GM21737 (cell line): ENCODE results near the gene ZNF521.

Experiments
- ATAC-seq: cut with Tn5 transposase; IDR thresholded peaks from one replicate; pipeline ENCODE4 v1.9.1; 2021; ENCODE audit warnings: mild to moderate bottlenecking, moderate library complexity; ENCODE audit not compliant: unreplicated experiment

ZNF521 gene

DNA sequence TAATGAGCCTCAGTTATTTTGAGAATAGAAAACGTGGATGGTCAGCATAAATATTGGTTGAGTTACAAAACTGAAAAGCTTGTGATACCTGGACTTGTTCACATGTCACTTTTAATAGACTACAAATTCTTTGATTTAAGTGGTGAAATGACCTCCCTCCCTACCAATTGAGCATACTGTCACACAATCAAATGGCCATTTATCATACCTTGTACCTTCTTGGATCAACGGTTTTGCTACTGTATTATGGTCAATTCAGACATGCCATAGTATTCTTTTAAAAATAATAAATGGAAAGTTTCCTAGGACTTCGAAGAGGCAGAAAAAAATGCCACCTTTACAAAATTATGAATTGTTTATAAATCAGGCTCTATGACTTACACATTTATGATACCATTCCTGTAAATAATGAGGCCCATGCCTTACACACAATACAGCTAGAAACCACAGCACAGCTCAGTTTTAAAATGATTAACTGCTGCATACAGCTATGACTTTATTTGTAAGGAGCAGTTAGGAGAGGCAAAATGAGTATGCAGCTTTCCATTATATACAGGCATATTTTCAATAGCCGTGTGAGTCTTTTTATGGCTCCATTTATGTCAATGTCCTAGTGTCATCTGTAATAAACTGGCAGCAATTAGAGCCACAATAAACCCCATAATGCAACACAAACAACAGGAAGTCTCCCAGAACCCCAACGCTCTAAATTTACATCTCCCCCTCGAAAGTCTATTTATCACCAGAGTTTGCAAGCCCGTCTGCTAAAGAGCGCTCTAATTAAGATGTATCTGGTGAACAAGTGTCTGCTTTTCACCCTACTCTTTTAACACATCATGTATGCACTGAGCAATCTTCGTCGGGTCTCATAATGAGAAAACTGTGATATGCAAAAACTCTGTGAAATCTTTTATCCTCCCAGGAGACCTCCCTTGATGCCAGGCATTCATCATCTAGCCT, 176.1 kb downstream of the ZNF521 start:
- no peak for ATAC-seq

DNA sequence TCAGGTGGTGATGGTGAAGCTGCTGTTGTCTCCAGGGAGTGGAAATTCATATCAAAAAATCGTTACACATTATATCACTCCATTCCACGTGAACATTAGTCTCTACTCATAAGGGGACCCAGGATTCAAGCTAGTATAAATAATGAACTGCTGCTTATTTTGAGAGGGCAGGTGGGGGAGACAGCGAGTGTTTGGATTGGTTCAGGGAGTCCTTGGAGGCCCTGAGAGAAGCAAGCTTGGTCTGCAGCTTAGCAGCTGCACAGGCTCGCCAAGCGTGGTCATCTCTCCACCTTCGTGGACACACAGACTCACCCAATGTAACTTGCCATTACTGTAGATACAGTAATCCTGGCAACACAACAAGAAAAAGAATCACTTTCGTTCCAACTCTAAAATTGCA, 177.6 kb downstream of the ZNF521 start:
- no peak for ATAC-seq

GRCh38 chr18:25171334-25171733, 180.6 kb downstream of the ZNF521 start:
- no peak for ATAC-seq

GRCh38 chr18:25170402-25170801, 181.6 kb downstream of the ZNF521 start:
- no peak for ATAC-seq

GRCh38 chr18:25169701-25170100, 182.3 kb downstream of the ZNF521 start:
- no peak for ATAC-seq

GRCh38 chr18:25167612-25168410, 184.2 kb downstream of the ZNF521 start:
- ATAC-seq: no peak

DNA sequence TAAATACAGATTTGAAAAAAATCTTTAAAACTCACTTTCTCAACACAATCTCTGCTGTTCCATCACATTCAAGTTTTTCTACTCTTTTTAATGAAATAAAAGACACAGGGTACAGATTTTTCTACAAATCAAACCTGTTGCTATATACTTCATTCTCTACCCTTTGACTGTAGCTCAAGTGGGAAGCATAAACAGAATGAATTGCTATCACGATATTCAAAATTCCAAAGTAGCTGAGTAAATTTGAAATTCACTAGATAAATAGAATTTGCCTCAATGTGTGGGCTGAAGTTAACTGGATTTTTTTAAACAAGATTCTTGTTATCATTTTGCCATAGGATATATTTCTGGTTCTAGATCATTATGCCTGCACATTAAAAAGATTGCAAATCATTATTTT, 185.9 kb downstream of the ZNF521 start:
- no peak for ATAC-seq

DNA sequence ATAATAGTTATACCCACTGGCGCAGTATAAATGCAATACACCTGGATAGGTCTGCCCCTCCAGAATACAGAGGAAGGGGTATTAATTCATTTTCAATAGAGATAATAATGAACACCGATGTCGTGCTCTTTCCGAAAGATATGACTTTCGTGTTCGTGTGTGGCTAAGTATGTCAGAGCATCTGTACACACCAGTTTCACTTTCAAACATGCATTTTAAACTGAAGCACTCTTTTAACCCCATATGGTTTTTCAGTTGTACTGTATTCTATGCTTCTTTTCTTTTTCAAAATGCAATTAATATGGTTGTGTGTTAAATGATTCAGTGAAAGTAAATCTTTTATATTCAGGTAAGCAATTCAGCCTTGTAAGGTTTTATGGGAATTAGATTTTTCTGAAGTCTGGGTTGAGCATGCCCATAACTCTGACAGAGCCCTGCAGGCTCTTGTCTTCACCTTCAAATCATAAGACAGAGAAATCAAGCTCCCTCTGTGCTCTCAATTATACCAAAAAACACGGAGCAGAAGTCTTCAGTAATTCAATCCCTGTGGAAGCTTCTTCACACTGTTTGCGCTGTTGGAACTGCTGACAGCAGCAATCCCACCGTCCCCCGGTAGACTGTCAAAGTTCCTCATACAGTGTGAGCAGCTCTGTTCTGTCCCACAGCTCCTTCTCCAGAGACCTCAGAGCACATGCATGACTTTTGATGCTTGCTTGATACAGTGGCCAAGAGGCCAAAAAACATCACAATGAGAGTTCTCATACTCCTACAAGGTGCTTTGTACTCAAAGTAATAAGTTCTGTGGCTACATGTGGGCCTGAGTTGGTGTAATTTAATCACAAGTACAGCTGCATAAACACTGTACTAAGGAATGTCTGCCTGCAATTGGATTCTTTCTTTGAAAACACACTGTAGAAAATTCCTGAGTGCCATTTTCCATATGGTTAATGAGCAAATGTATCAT, 186.8 kb downstream of the ZNF521 start:
- ATAC-seq: peak; percentile 88

DNA sequence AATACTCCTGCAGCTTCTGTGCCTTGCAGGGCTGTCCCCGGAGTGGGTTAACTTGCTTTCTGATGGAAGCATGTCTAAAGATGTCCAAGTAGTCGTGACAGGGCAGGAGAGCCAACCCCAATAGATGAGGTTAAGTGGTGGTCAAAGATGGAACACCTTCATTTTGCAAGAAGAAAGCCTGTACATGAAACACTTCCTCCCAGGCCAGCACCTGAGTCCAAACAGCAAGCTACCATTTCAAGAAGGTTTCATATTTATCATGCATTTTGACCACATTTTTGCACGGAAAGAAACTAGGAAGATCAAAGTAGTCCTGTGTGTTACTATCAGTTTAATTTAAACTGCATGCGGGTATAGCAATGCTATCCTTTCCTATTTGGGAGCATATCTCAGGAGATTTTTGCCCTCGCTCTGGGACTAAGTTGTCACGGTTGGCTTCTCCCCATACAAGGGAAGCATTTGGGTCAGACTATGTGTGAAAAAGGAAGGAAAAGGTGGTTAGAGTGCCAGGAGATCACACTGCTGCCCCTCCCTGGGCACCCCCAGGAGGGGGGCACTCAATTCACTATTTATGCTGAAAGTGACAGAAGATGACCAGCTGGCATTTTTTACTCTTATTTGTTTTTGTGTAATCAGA, 187.6 kb downstream of the ZNF521 start:
- peak; percentile 48 for ATAC-seq

- ATAC-seq: no peak
These were observed 198.5 kb downstream of the ZNF521 start for GRCh38 chr18:25153426-25153825.

GRCh38 chr18:25147877-25148488, 204.0 kb downstream of the ZNF521 start:
- ATAC-seq: no peak

GRCh38 chr18:25146512-25146910, 205.5 kb downstream of the ZNF521 start:
- no peak for ATAC-seq

DNA sequence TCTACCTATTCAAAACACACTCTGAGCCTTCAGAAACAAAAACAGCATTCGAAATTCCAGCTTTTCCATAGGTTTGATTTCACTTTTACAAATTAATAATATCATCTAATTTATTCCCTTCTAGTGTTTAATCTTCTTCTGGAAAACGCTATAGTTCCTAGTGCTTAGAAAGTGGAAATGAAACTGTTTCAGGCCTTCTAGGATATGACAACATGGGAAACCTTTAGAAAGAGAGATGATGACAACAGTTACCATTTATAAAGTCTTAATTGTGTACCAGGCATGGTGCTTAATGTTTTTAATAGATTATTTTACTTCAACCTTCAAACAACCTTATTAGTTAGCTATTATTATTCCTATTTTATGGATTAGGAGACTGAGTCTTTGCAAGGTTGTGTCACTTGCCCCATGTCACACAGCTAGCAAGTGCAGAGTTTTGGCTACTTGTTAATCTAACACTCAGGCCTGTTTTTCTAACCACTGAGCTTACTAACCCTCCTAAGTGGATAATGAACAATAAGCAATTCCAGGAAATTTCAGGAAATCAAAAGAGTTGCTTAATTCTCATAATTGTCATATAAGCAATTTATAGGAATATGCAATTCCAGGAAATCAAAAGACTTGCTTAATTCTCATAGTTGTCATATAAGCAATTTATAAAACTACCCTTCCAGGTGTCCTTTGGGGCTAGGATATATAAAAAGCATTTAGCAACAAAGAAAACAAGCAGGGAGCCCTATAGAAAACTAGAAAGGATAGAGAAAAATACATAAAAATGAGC, 206.0 kb downstream of the ZNF521 start:
- no peak for ATAC-seq

DNA sequence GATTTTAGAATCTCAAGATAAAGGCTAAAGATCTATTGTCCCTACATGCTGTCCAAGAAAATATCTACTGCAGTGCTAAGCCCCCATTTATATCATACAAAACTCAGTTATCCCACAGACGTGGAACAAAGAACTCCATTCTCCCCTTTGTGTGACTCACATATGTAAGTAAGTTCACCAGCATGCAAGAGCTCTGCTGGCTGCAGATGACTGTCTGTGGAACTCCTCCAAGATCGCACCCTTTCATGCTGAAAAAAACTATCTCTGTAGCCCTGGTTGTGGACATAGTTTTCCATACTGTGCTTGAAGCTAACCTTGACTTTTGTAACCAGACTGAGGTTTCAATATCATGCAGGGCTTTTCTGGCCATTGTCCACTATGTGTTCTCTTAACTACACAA, 207.1 kb downstream of the ZNF521 start:
- no peak for ATAC-seq

DNA sequence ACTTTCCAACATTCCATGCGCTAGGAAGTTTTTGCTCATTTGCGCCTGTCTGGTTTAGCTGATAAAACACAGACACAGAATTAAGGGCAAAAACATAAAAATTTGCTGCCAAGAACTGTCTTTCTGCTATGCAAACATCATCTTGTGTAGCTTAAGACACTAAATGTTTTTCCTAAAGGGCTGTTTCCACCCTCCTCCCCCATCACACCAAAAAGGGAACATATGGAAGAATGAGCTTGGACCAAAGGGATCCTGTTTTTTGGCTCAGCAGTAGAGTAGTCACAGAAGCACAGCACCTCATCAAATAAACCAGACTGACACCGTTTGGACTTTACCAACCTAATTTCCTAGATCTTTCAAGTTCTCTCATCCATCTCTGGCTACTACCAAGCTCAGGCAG, 210.1 kb downstream of the ZNF521 start:
- ATAC-seq: no peak

GRCh38 chr18:25141399-25141798, 210.6 kb downstream of the ZNF521 start:
- no peak for ATAC-seq

- ATAC-seq: no peak
These were observed 211.0 kb downstream of the ZNF521 start for GRCh38 chr18:25140962-25141308.

DNA sequence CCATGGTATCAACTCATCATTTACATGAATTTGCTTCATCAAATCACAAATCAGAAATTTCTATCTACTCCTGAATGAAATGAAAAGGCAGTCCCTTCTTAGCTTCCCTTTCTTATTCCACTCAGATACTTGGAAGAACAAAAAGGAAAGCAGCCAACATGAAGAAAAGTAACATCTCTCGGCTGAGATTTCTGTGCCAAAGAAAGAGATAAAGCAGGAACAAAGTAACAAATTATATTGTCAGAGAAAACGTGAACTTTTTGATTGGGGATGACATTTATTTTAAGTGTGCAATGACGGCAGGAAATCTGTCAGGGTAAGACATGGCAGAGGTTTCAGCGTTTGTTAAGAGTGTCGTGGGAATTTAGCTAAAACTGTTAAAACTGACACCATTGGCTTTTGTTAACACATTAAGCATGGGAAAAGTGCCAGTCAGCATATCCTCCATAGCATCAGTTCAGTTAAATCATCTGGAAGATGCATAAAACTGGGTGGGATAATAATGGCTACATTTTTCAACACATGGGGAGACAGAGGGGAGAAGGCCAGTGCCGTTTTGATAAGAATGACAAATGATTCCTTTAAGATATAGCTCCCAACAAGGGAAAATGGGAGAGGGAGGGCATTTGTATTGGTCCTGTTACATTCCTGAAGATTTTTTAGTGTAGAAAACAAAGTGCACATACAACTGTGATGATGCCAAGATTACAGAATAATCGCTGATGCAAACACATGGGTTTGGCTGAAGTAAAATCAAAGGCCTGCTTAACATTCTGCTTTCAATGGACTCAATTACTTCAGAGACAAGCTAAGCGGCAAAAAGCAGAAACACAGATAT, 211.6 kb downstream of the ZNF521 start:
- ATAC-seq: no peak

GRCh38 chr18:25137197-25137472, 214.8 kb downstream of the ZNF521 start:
- ATAC-seq: no peak
